ENCODE results near the gene FBLIM1.
"Not testable (repeated sequence)": the region's sequence is repeated elsewhere in the genome, so short reads cannot be mapped to it uniquely, and the experiment has no call there.

The FBLIM1 gene

DNA sequence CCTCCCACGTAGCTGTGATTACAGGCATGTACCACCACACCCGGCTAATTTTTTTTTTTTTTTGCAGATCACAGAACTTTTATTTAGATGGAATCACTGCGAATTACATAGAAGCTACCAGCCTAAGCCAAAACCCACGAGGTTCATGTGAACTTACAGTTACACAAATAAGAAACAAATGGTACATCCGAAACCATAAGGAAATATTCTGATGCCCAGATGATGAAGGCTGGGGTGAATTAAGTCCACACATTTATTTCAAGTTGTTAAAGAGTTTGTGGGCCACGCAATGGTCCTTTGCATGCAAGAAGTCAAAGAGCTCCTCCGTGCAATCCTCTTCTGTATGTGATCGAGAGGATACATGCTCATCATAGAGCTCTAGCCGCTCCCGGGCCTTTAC, 48.5 kb downstream of the FBLIM1 start:
- DNase-seq (ENCODE audit: low spot score): no peak
- TF ChIP-seq, protein P1, sequence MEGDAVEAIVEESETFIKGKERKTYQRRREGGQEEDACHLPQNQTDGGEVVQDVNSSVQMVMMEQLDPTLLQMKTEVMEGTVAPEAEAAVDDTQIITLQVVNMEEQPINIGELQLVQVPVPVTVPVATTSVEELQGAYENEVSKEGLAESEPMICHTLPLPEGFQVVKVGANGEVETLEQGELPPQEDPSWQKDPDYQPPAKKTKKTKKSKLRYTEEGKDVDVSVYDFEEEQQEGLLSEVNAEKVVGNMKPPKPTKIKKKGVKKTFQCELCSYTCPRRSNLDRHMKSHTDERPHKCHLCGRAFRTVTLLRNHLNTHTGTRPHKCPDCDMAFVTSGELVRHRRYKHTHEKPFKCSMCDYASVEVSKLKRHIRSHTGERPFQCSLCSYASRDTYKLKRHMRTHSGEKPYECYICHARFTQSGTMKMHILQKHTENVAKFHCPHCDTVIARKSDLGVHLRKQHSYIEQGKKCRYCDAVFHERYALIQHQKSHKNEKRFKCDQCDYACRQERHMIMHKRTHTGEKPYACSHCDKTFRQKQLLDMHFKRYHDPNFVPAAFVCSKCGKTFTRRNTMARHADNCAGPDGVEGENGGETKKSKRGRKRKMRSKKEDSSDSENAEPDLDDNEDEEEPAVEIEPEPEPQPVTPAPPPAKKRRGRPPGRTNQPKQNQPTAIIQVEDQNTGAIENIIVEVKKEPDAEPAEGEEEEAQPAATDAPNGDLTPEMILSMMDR (IDR thresholded peaks at IDR 0.05; ENCODE audit: extremely low read depth, missing control alignments): no peak

DNA sequence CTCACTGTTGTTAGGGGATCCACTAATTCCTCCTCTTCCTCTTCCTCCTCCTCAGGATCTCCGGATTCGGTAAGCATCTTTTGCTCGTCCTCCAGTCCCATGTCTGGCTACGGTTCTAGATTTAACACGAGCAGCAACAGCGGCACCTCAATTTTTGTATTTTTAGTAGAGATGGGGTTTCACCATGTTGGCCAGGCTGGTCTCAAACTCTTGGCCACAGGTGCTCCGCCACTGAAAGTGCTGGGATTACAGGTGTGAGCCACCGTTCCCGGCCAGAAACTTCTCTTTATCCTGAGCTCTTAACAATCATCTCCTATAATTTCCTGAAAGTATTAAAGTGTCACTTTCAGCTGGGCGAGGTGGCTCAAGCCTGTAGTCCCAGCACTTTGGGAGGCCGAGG, 49.0 kb downstream of the FBLIM1 start, which contains the start of gene UQCRHL:
Gene UQCRHL, minus strand, starts transcription at position 101 of the 400 bp plus-strand sequence. Its CDS starts 0 bp downstream, at position 101.
- DNase-seq (ENCODE audit: low spot score): not testable (repeated sequence)

DNA sequence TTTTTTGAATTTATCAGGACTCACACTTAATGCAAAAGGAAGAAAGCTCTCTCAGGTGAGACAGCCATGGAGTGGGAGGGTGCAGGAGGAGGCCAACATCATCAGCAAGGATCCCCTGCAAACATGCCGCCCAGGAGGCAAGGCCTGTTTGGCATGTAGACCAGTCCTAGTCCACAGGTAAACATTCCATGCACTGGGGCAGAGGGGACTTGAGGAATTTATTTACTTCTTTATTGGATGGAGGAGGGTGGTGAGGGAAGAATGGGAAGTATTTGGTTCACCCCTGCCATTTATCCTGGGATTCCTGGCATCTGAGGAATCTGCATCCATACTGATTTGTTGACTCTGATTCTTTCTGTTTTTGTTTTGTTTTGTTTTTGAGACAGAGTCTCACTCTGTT, 50.4 kb downstream of the FBLIM1 start:
- TF ChIP-seq, protein P1 (IDR thresholded peaks at IDR 0.05; ENCODE audit: extremely low read depth, missing control alignments): no peak

DNA sequence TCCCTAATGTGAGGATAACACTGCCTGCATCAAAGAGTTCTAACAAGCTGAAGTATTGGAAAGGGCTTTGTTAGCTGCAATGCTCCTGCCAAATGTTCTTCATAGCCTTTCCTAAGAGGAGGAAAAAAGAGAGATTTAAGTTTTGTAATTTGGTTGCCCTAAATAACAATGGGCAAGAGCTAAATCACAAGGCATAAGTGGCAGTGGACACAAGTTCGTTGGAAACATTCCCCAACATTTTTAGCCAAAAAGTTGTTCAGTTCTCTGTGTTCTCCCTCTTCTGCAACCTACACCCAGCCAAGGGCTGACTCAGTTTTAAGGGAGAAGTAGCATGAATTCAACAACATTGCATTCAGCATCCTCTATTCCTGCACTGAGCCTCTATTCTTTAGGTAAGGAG, 51.5 kb downstream of the FBLIM1 start:
- TF ChIP-seq, protein P1 (IDR thresholded peaks at IDR 0.05; ENCODE audit: extremely low read depth, missing control alignments): no peak
- no peak for DNase-seq (ENCODE audit: low spot score)

More for the DNA sequence above, 50.4 kb downstream of the FBLIM1 start:
- no peak for DNase-seq (ENCODE audit: low spot score)

DNA sequence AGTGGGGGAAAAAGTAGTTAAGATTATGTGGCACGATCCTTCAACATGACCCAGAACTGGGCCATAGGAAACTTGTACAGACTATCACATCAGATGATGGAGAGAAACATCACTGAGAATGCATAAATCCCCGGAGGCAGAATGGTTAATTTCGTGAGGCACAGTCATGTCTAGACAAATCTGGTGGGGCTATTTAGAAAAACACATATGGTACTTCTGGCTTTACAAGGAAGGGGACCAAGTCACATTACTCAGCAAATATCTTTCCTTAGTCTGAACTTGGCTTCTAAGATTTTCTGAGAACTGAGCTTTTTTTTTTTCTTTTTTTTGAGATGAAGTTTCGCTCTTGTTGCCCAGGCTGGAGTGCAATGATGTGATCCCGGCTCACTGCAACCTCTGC, 58.1 kb downstream of the FBLIM1 start:
- TF ChIP-seq, protein P1 (IDR thresholded peaks at IDR 0.05; ENCODE audit: extremely low read depth, missing control alignments): no peak

DNA sequence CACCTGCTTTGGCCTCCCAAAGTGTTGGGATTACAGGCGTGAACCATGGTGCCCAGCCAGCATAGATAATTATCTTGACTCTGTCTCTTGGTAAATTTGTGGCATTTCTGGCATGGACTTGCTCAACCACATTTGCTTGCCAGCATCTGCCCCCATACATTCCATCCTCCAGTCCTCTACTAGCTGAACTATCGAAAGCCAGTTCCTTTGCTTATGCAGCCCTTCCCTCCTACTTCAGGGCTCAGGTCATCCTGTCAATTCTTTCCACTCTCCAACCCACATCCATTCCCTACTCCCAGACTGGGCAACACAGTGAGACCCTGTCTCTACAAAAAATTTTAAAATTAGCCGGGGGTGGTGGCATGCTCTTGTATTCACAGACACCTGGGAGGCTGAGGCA, 61.9 kb downstream of the FBLIM1 start:
- TF ChIP-seq, protein P1 (IDR thresholded peaks at IDR 0.05; ENCODE audit: extremely low read depth, missing control alignments): no peak
- DNase-seq (ENCODE audit: low spot score): no peak

More for the DNA sequence above, 58.1 kb downstream of the FBLIM1 start:
- no peak for DNase-seq (ENCODE audit: low spot score)

DNA sequence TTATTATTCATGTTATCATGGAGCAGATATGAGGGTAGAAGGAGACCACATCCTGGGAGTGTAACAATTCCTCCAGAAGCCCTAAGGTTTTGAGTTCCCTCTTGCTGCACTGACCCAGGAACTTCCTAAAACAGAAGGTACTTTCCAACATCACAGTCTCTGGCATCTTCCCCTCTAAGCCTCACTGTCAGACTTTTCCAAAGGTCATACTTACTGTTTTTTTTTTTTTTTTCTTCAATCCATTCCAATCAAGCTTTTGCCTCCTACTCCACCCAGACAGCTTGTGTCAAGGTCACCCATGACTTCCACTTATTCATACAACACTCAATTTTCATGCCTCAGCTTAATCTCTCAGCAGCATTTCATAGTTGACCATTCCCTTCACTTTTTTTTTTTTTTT, 67.2 kb downstream of the FBLIM1 start:
- TF ChIP-seq, protein P1 (IDR thresholded peaks at IDR 0.05; ENCODE audit: extremely low read depth, missing control alignments): no peak
- no peak for DNase-seq (ENCODE audit: low spot score)

DNA sequence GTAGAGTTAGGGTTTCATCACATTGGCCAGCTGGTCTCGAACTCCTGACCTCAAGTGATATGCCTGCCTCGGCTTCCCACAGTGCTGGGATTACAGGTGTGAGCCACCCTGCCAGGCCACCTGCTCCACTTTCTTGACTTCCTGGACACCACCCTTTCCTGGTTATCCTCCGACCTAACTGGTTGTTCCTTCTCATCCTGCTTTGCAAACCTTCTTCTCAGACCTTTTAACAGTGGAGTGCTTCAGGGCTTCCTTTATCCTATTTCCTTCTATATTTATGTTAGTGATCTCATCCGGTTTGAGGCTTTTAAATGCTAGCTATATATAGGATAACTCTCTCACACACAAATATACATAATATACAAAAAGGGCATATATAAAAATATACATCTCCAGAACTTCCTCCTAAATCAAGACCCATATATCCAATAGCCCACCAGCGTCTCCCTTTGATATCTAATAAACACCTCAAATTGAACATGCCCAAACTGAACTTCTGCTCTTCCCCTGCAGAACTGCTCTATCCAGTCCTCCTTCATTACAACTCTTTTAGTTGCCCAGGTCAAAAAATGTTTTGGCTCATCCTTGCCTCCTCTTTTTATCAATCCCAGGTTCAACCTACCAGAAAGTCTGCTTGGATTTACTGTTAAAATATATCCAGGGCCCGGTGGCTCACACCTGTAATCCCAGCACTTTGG, 68.4 kb downstream of the FBLIM1 start:
- no peak for DNase-seq (ENCODE audit: low spot score)
- TF ChIP-seq, protein P1 (IDR thresholded peaks at IDR 0.05; ENCODE audit: extremely low read depth, missing control alignments): no peak

DNA sequence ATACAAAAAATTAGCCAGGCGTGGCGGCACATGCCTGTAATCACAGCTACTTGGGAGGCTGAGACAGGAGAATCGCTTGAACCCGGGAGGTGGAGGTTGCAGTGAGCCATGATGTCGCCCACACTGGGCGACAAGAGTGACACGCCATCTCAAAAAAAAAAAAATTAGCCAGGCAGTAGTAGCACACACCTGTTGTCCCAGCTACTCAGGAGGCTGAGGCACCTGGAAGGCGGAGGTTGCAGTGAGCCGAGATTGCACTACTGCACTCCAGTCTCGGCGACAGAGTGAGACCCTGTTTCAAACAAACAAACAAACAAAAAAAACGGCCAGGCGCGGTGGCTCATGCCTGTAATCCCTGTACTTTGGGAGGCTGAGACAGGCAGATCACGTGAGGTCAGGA, 69.0 kb downstream of the FBLIM1 start:
- DNase-seq (ENCODE audit: low spot score): not testable (repeated sequence)

DNA sequence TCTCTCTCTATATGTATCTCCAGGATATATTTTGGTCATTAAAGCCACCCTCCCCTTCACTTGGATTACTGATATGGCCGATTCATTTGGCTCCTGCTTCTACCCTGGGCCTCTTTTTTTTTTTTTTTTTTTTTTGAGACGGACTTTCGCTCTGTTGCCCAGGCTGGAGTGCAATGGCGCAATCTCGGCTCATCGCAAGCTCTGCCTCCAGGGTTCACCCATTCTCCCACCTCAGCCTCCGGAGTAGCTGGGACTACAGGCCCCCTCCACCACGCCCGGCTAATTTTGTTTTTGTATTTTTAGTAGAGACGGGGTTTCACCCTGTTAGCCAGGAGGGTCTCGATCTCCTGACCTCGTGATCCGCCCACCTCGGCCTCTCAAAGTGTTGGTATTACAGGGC, 70.3 kb downstream of the FBLIM1 start:
- not testable (repeated sequence) for DNase-seq (ENCODE audit: low spot score)

Measured in GM20000 (cell line).